PC-3 (cell line): ENCODE results near the gene CORO6.

ENCODE experiments used
- CTCF ChIP-seq: fragments of 300-600 bp; sonication (generic); conservative IDR thresholded peaks from 2 replicates; pipeline ENCODE4 v1.5.1; 2017; ENCODE audit warnings: antibody characterized with exemption, low read depth, mild to moderate bottlenecking, low read length
- EZH2 ChIP-seq: fragments of 300-600 bp; sonication (generic); IDR thresholded peaks from one replicate; pipeline ENCODE4 v1.6.1; 2017; ENCODE audit warnings: antibody characterized with exemption, mild to moderate bottlenecking, low read length; ENCODE audit not compliant: unreplicated experiment
- EZH2phosphoT487 ChIP-seq: fragments of 300-600 bp; sonication (generic); IDR thresholded peaks from 2 replicates; pipeline ENCODE4 v1.6.1; 2018; ENCODE audit warnings: mild to moderate bottlenecking, antibody characterized with exemption, low read length, borderline replicate concordance

DNA sequence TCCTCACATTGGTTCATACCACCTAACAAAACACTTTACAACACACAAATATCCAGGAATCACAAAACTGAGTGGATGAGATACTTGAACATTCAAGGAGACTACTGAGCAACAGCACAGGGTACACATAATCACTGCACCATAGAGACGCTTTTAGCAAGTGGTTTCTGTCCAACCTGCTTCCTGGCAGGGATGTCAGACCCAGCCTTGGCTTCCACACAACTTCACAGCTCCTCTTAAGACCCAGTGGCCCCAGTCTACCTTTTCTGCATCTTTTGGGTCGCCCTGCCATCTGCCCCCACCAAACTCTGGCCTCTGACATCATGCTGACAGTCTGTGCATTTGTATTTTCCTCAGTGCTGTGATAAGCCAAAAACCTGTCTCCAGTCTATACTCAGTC, 5.9 kb upstream of the CORO6 start:
- TF ChIP-seq CTCF (no peak), EZH2phosphoT487 (no peak), EZH2 (no peak)
